ENCODE data around the gene KIRREL2. TPM values are rescaled to one million over a fixed set of nuclear protein-coding genes. Genes with fewer than 3 reads are reported as not detected.

Gene KIRREL2
- total RNA-seq, 1 donor from 2014 or later, result not detected

Other genes starting within 250 kb of the KIRREL2 start
- gene HAUS5, start 244.2 kb upstream of the KIRREL2 start, total RNA-seq, result 19.2 TPM
- gene RBM42, start 227.9 kb upstream of the KIRREL2 start, total RNA-seq, result 66.6 TPM
- gene ETV2, start 215.2 kb upstream of the KIRREL2 start, total RNA-seq, result 1.1 TPM
- gene COX6B1, start 208.6 kb upstream of the KIRREL2 start, total RNA-seq, result 473 TPM
- 631 TPM for gene UPK1A, start 190.4 kb upstream of the KIRREL2 start, total RNA-seq
- not detected for gene ZBTB32, start 152.4 kb upstream of the KIRREL2 start, total RNA-seq
- 43.7 TPM for gene KMT2B, start 138.9 kb upstream of the KIRREL2 start, total RNA-seq
- gene IGFLR1, start 114.5 kb upstream of the KIRREL2 start, total RNA-seq, result 14.7 TPM
- 32.9 TPM for gene U2AF1L4, start 111.5 kb upstream of the KIRREL2 start, total RNA-seq
- 81.1 TPM for gene PSENEN, start 111.3 kb upstream of the KIRREL2 start, total RNA-seq
- gene LIN37, start 108.3 kb upstream of the KIRREL2 start, total RNA-seq, result 7.2 TPM
- gene HSPB6, start 99.9 kb upstream of the KIRREL2 start, total RNA-seq, result 80.9 TPM
- 51.1 TPM for gene PROSER3, start 98.7 kb upstream of the KIRREL2 start, total RNA-seq
- gene ARHGAP33, start 81.3 kb upstream of the KIRREL2 start, total RNA-seq, result 17.8 TPM
- not detected for gene PRODH2, start 44.1 kb upstream of the KIRREL2 start, total RNA-seq
- gene NPHS1, start 4.4 kb upstream of the KIRREL2 start, total RNA-seq, result not detected
- 6.2 TPM for gene APLP1, start 11.7 kb downstream of the KIRREL2 start, total RNA-seq
- 14.1 TPM for gene NFKBID, start 43.6 kb downstream of the KIRREL2 start, total RNA-seq
- gene HCST, start 45.6 kb downstream of the KIRREL2 start, total RNA-seq, result 6.8 TPM
- 18.7 TPM for gene TYROBP, start 51.4 kb downstream of the KIRREL2 start, total RNA-seq
- 9.6 TPM for gene LRFN3, start 79.5 kb downstream of the KIRREL2 start, total RNA-seq
- 13.8 TPM for gene SDHAF1, start 138.3 kb downstream of the KIRREL2 start, total RNA-seq
- gene SYNE4, start 151.9 kb downstream of the KIRREL2 start, total RNA-seq, result 4.1 TPM
- 23.8 TPM for gene ALKBH6, start 157.3 kb downstream of the KIRREL2 start, total RNA-seq
- 14.9 TPM for gene CLIP3, start 176.0 kb downstream of the KIRREL2 start, total RNA-seq
- 3.8 TPM for gene THAP8, start 197.4 kb downstream of the KIRREL2 start, total RNA-seq
- 1.6 TPM for gene WDR62, start 198.0 kb downstream of the KIRREL2 start, total RNA-seq

All from ureter (tissue), 1 donor.